HepG2 (cell line): ENCODE data around the gene INHBC. TPM values are rescaled to one million over a fixed set of nuclear protein-coding genes. Genes with fewer than 3 reads are reported as not detected.

ENCODE experiments used
- ATAC-seq: fragments of 200-7000 bp; cut with Tn5 transposase; 3 replicates; pipeline ENCODE4 v1.9.1; 2020; ENCODE audit warnings: mild to moderate bottlenecking, moderate library complexity
- BruUV-seq: library from RNA; stranded (reverse); fragments of 400-500 nt; replicated peaks from 2 replicates; lab custom pipeline; 2021; lab: Mats Ljungman, UMichigan
- CTCF ChIA-PET: fragments of 300-600 bp; formaldehyde crosslinking; extraction: SDS; loops from one replicate; lab custom pipeline; 2021; ENCODE audit warnings: low total read pairs, inconsistent platforms, low intra/inter-chr PET ratio; lab: Yijun Ruan, JAX
- POLR2A ChIA-PET: fragments of 350-600 bp; sonication (Branson Sonifier 250); formaldehyde crosslinking; loops from one replicate; lab custom pipeline; 2020; ENCODE audit warnings: antibody characterized with exemption, inconsistent platforms; lab: Yijun Ruan, JAX
- DNase-seq: peaks from one replicate; pipeline ENCODE4 v3.0.0-alpha.2; 2015; ENCODE audit warnings: low spot score
- FAIRE-seq: peaks from 3 replicates; lab custom pipeline; 2011; peaks lifted over from hg19 to GRCh38; lab: Jason Lieb, UNC
- H2AFZ ChIP-seq: one replicate; pipeline ENCODE4 v1.6.1; 2011; ENCODE audit warnings: low read length, inconsistent platforms
- H3K27ac ChIP-seq: fragments of 300-600 bp; 3 replicates; pipeline ENCODE4 v1.8.0; 2011; ENCODE audit warnings: mixed run types, mild to moderate bottlenecking, mixed read lengths, low read length, inconsistent platforms; ENCODE audit not compliant: insufficient read depth; ENCODE audit errors: extremely low read length
- H3K27me3 ChIP-seq, 2 experiments: fragments of 200-600 bp in 1 of 2; 2 replicates in 1 of 2; 3 replicates in 1 of 2; pipeline versions ENCODE4 v1.6.0 to v1.8.0; 2011; ENCODE audit warnings: low read length in 2 of 2, mild to moderate bottlenecking in 2 of 2, moderate library complexity in 2 of 2, inconsistent platforms in 1 of 2; ENCODE audit not compliant: insufficient read depth in 2 of 2, control insufficient read depth in 1 of 2
- H3K36me3 ChIP-seq, 2 experiments: fragments of 200-600 bp in 1 of 2; replicated peaks in 1 of 2; 2 replicates in 1 of 2; 3 replicates in 1 of 2; pipeline versions ENCODE4 v1.5.1 to v1.8.0; 2011; ENCODE audit warnings: low read length in 2 of 2, inconsistent platforms in 1 of 2; ENCODE audit not compliant: insufficient read depth in 2 of 2, control insufficient read depth in 1 of 2
- H3K4me1 ChIP-seq: 2 replicates; pipeline ENCODE4 v1.5.1; 2012; ENCODE audit warnings: low read length, inconsistent platforms; ENCODE audit not compliant: insufficient read depth
- H3K4me2 ChIP-seq: 2 replicates; pipeline ENCODE4 v1.6.0; 2011; ENCODE audit warnings: low read depth, low read length, inconsistent platforms
- H3K4me3 ChIP-seq, 3 experiments: fragments of 200-600 bp in 1 of 3; sonication (generic), shearing (Covaris generic) in 1 of 3; replicated peaks in 1 of 3; 2 replicates each; pipeline ENCODE4 v1.5.1; 2011 to 2016; ENCODE audit warnings: low read length in 3 of 3, inconsistent platforms in 2 of 3, low read depth in 2 of 3, mild to moderate bottlenecking in 2 of 3, control low read depth in 1 of 3, mixed read lengths in 1 of 3; ENCODE audit not compliant: insufficient read depth in 1 of 3
- H3K79me2 ChIP-seq: one replicate; pipeline ENCODE4 v1.6.1; 2011; ENCODE audit warnings: low read length, inconsistent platforms; ENCODE audit not compliant: insufficient read depth
- H3K9ac ChIP-seq: 2 replicates; pipeline ENCODE4 v1.6.0; 2011; ENCODE audit warnings: mild to moderate bottlenecking, low read depth, low read length, inconsistent platforms; ENCODE audit not compliant: insufficient read depth
- H3K9me3 ChIP-seq: 2 replicates; pipeline ENCODE4 v1.5.1; 2012; ENCODE audit warnings: mild to moderate bottlenecking, low read length
- H4K20me1 ChIP-seq: 2 replicates; pipeline ENCODE4 v1.6.0; 2011; ENCODE audit warnings: inconsistent platforms, mild to moderate bottlenecking, low read length, moderate library complexity; ENCODE audit not compliant: insufficient read depth
- ASH2L ChIP-seq: fragments of 300-600, 200-600 bp; sonication (generic); IDR thresholded peaks from 2 replicates; pipeline ENCODE4 v1.7.0; 2017; ENCODE audit warnings: low read depth, mild to moderate bottlenecking, moderate library complexity, mixed read lengths, low read length; ENCODE audit not compliant: insufficient read length
- HDAC1 ChIP-seq: sonication (generic); formaldehyde crosslinking; IDR thresholded peaks from 2 replicates; pipeline ENCODE4 v1.5.1; 2020; ENCODE audit warnings: mild to moderate bottlenecking, missing genetic modification reagents
- KDM4B ChIP-seq: sonication (generic); formaldehyde crosslinking; IDR thresholded peaks from 2 replicates; pipeline ENCODE4 v1.4.0; 2020; ENCODE audit warnings: missing genetic modification reagents
- MAZ ChIP-seq, 2 experiments: sonication (generic) in 1 of 2; formaldehyde crosslinking in 1 of 2; IDR thresholded peaks; 2 replicates each; pipeline versions ENCODE4 v1.5.0 to v1.6.1; 2012 to 2020; ENCODE audit warnings: low read depth in 2 of 2, mild to moderate bottlenecking in 2 of 2, borderline replicate concordance in 1 of 2, improper control_type of control experiment in 1 of 2, low read length in 1 of 2, missing genetic modification reagents in 1 of 2, moderate library complexity in 1 of 2
- NR2C2 ChIP-seq: sonication (generic); formaldehyde crosslinking; IDR thresholded peaks from 2 replicates; pipeline ENCODE4 v1.4.0; 2020; ENCODE audit warnings: missing genetic modification reagents, mild to moderate bottlenecking, moderate library complexity, borderline replicate concordance
- PHF21A ChIP-seq: sonication (generic); formaldehyde crosslinking; IDR thresholded peaks from 2 replicates; pipeline ENCODE4 v1.5.0; 2020; ENCODE audit warnings: mild to moderate bottlenecking, missing genetic modification reagents
- RBM39 ChIP-seq: fragments of 200-400 bp; formaldehyde crosslinking; IDR thresholded peaks from one replicate; pipeline ENCODE4 v1.6.1; 2018; ENCODE audit warnings: antibody characterized with exemption, mild to moderate bottlenecking, low read depth, low read length; ENCODE audit not compliant: poor library complexity, severe bottlenecking
- SP5 ChIP-seq: IDR thresholded peaks from 2 replicates; pipeline ENCODE4 v1.6.1; 2016; ENCODE audit warnings: low read depth, borderline replicate concordance
- U2AF1 ChIP-seq: fragments of 200-400 bp; formaldehyde crosslinking; optimal IDR thresholded peaks from 2 replicates; pipeline ENCODE3; 2017; ENCODE audit warnings: mild to moderate bottlenecking, low read depth, low read length
- ZKSCAN1 ChIP-seq: fragments of 150-350 bp; IDR thresholded peaks from 2 replicates; pipeline ENCODE4 v1.6.1; 2014; ENCODE audit warnings: low read length
- ZNF362 ChIP-seq: sonication (generic); formaldehyde crosslinking; IDR thresholded peaks from 2 replicates; pipeline ENCODE4 v1.4.0; 2020; ENCODE audit warnings: missing genetic modification reagents, mild to moderate bottlenecking, borderline replicate concordance
- WGBS: methylation state at CpG from one replicate; pipeline ENCODE4 v1.1.6; 2017; ENCODE audit warnings: low lambda C conversion rate; 5-methylcytosine and 5-hydroxymethylcytosine counted together
- in situ Hi-C: cut with HindIII; loops from 2 replicates; pipeline ENCODE4 v1.10.0; 2017; ENCODE audit warnings: low pct_unique_long_range_greater_than_20kb; ENCODE audit not compliant: extremely low pct_ligation_motif_present
- intact Hi-C: fragments of 100-400 bp; cut with micrococcal nuclease; formaldehyde crosslinking; loops from one replicate; pipeline ENCODE4 v1.10.0; 2022; ENCODE audit not compliant: unreplicated experiment
- polyA plus RNA-seq, 8 experiments: library from polyadenylated mRNA; depleted of rRNA in 3 of 8; stranded (reverse) in 7 of 8; unstranded in 1 of 8; fragments of >200 nt; fragmentation: Illumina TruSeq in 4 of 8; extraction: Trizol in 4 of 8; gene quantifications; 2 replicates each; pipeline versions ENCODE4 v1.2.1 to v1.2.3, GENCODE V29; 2011 to 2016; ENCODE audit warnings: low read depth in 4 of 8, missing spikeins in 1 of 8, mixed read lengths in 1 of 8; ENCODE audit not compliant: insufficient read depth in 1 of 8
- total RNA-seq, 5 experiments: library from RNA; depleted of rRNA; stranded (reverse); fragments of >200 nt; fragmentation: Illumina TruSeq; extraction: Trizol; gene quantifications; 2 replicates each; pipeline ENCODE4 v1.2.3, GENCODE V29; 2016; ENCODE audit warnings: low read depth in 1 of 5
- TF ChIP-seq, protein P1 (sequence below): sonication (generic); formaldehyde crosslinking; IDR thresholded peaks from 2 replicates; pipeline ENCODE4 v1.4.0; 2020; ENCODE audit warnings: missing genetic modification reagents

Gene INHBC
- total and polyA plus RNA-seq, 2 of the 13 experiments (the other 11 are each of a cell fraction or from before 2014, with no cell fraction given), result 1.8 to 13.8 TPM

DNA sequence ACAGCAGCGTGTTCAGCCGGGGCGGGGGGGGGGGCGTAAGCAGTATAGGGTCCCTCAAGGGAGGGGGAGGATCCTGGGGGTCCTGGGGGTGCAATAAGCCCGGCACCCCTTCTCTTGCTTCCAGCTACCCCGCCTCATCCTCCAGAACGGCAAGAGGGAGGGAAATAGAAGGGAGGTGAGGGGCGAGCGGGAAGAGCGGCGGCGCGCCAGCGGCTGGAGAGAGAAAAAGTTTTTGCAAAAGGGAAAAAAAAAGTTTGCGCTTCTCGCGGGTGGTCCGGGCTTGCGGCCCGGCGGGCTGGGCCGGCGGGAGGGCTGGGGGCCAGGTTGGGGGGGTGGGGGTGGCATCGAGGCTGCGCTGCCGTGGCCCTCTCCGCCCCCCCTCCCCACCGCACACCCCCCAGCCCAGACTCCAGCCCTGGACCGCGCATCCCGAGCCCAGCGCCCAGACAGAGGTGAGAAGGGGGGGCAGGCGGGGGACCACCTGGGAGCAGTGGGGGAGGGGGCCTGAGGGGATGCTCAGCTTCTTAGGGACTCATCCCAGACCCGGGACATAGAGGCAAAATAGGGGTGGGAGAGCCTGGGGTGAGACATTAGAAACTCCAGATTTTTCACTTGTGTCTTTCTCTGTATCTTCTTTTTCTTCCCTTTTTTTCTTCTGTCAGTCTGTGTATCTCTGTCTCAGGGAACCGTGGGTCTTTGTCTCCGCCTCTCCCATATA lies 25.3 kb downstream of the INHBC start, which contains the start of gene GLI1:
Gene GLI1 (plus strand): TSS at position 36 of the 718 bp plus-strand sequence. CDS start 3,907 bp downstream, outside the sequence.
- H3K27ac ChIP-seq, result peak within 1 kb of the TSS; percentile 43
- H2AFZ ChIP-seq, result peak within 1 kb of the TSS; percentile 87
- peak within 1 kb of the TSS; percentile 100 for H3K4me2 ChIP-seq
- H3K4me3 ChIP-seq, result peak within 1 kb of the TSS; percentile 63 to 94 (median 76)
- BruUV-seq, result no TSS peak
- H3K4me1 ChIP-seq, result peaks cover 70% of the 10 kb centered on the region
- no peaks in the 10 kb centered on the region for H3K9me3 ChIP-seq
- no peak for ATAC-seq
- peak within 1 kb of the TSS; percentile 64 for H3K9ac ChIP-seq
- WGBS, result 2% methylated on average over 26 of the region's 36 CpGs
- no peak for DNase-seq
- ChIA-PET CTCF (interaction anchor here (0.5 to 1.4 kb wide), 2 partner anchors 152 to 179 kb away, joined by 3 to 5 read pairs; no protein-coding TSS in a partner anchor), POLR2A (interaction anchor here (0.6 to 1.8 kb wide), 5 partner anchors 22 to 60 kb away, joined by 3 to 11 read pairs (median 5); partner anchors contain the start of genes DDIT3 and INHBC)
- no peak for FAIRE-seq
- in situ Hi-C loops, result loop anchor here (5.0 kb wide), 1 partner anchor 198 kb away; no protein-coding TSS in a partner anchor
- H3K36me3 ChIP-seq, result no peaks in the 10 kb centered on the region
- H3K79me2 ChIP-seq, result peaks cover 15% of the 10 kb centered on the region
- peaks cover 0 to 16% of the 10 kb centered on the region in 2 experiments; a peak in 2 of 5 replicates for H3K27me3 ChIP-seq
- no peaks in the 10 kb centered on the region for H4K20me1 ChIP-seq
- intact Hi-C loops, result loop anchor here (10.0 kb wide), 1 partner anchor 705 kb away; the partner anchor contains the start of gene PRIM1
- peak; percentile 47; the same call in 1 of the 2 replicates for TF ChIP-seq MAZ (IDR thresholded peaks at IDR 0.05; ENCODE audit: borderline replicate concordance, low read depth, low read length)
- TF ChIP-seq MAZ (CRISPR knock-in tag; IDR thresholded peaks at IDR 0.05; ENCODE audit: low read depth), result no peak
- TF ChIP-seq ZNF362 (CRISPR knock-in tag), result 0 out of 2 replicates have a peak, but pooled peaks have one; percentile 4
- TF ChIP-seq ZKSCAN1, result no peak
- TF ChIP-seq, protein P1, sequence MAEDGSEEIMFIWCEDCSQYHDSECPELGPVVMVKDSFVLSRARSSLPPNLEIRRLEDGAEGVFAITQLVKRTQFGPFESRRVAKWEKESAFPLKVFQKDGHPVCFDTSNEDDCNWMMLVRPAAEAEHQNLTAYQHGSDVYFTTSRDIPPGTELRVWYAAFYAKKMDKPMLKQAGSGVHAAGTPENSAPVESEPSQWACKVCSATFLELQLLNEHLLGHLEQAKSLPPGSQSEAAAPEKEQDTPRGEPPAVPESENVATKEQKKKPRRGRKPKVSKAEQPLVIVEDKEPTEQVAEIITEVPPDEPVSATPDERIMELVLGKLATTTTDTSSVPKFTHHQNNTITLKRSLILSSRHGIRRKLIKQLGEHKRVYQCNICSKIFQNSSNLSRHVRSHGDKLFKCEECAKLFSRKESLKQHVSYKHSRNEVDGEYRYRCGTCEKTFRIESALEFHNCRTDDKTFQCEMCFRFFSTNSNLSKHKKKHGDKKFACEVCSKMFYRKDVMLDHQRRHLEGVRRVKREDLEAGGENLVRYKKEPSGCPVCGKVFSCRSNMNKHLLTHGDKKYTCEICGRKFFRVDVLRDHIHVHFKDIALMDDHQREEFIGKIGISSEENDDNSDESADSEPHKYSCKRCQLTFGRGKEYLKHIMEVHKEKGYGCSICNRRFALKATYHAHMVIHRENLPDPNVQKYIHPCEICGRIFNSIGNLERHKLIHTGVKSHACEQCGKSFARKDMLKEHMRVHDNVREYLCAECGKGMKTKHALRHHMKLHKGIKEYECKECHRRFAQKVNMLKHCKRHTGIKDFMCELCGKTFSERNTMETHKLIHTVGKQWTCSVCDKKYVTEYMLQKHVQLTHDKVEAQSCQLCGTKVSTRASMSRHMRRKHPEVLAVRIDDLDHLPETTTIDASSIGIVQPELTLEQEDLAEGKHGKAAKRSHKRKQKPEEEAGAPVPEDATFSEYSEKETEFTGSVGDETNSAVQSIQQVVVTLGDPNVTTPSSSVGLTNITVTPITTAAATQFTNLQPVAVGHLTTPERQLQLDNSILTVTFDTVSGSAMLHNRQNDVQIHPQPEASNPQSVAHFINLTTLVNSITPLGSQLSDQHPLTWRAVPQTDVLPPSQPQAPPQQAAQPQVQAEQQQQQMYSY (CRISPR knock-in tag), result peak; percentile 92
- TF ChIP-seq ASH2L, result peak; percentile 27
- TF ChIP-seq KDM4B (CRISPR knock-in tag), result no peak
- TF ChIP-seq HDAC1 (CRISPR knock-in tag), result no peak
- TF ChIP-seq U2AF1, result no peak
- 0 out of 2 replicates have a peak, but pooled peaks have one; percentile 3 for TF ChIP-seq NR2C2 (CRISPR knock-in tag)
- peak; percentile 8; the same call in 1 of the 2 replicates for TF ChIP-seq SP5 (CRISPR knock-in tag)
- peak; percentile 2 for TF ChIP-seq RBM39
- 0 out of 2 replicates have a peak, but pooled peaks have one; percentile 5 for TF ChIP-seq PHF21A (CRISPR knock-in tag)
